H9 (cell line): Measurements from ENCODE around the gene LRMDA. TPM values are rescaled to one million over a fixed set of nuclear protein-coding genes. Genes with fewer than 3 reads are reported as not detected.

Experiments
- DNase-seq: peaks from one replicate; pipeline ENCODE4 v3.0.0-alpha.2; 2017
- H2AFZ ChIP-seq: one replicate; pipeline ENCODE4 v1.6.1; 2013; ENCODE audit warnings: mild to moderate bottlenecking, low read length, control low read depth, moderate library complexity
- H2AK5ac ChIP-seq: 2 replicates; pipeline ENCODE4 v1.6.1; 2013; ENCODE audit warnings: low read length, control low read depth, mixed read lengths; ENCODE audit not compliant: insufficient read length
- H2BK120ac ChIP-seq: one replicate; pipeline ENCODE4 v1.6.1; 2013; ENCODE audit warnings: low read depth, mild to moderate bottlenecking, low read length, control low read depth, inconsistent platforms; ENCODE audit not compliant: poor library complexity, severe bottlenecking
- H2BK12ac ChIP-seq: 2 replicates; pipeline ENCODE4 v1.6.1; 2013; ENCODE audit warnings: low read length, control low read depth, mixed read lengths, low read depth; ENCODE audit not compliant: insufficient read length
- H2BK15ac ChIP-seq: 2 replicates; pipeline ENCODE4 v1.6.1; 2013; ENCODE audit warnings: low read depth, low read length, control low read depth
- H2BK20ac ChIP-seq: one replicate; pipeline ENCODE4 v1.6.1; 2013; ENCODE audit warnings: low read depth, mild to moderate bottlenecking, low read length, control low read depth, inconsistent platforms; ENCODE audit not compliant: poor library complexity, severe bottlenecking
- H2BK5ac ChIP-seq: 2 replicates; pipeline ENCODE4 v1.6.1; 2013; ENCODE audit warnings: low read length, control low read depth, mixed read lengths; ENCODE audit not compliant: insufficient read length
- H3K14ac ChIP-seq: 2 replicates; pipeline ENCODE4 v1.6.1; 2013; ENCODE audit warnings: low read length, control low read depth; ENCODE audit not compliant: insufficient read depth
- H3K18ac ChIP-seq: 2 replicates; pipeline ENCODE4 v1.6.1; 2013; ENCODE audit warnings: low read depth, mild to moderate bottlenecking, mixed read lengths, low read length, control low read depth; ENCODE audit not compliant: insufficient read length
- H3K23ac ChIP-seq: 2 replicates; pipeline ENCODE4 v1.6.1; 2013; ENCODE audit warnings: low read length, control low read depth, mixed read lengths, low read depth; ENCODE audit not compliant: insufficient read length
- H3K23me2 ChIP-seq: 2 replicates; pipeline ENCODE4 v1.6.1; 2013; ENCODE audit warnings: low read depth, mild to moderate bottlenecking, mixed read lengths, low read length, control low read depth; ENCODE audit not compliant: insufficient read length, poor library complexity, severe bottlenecking
- H3K27ac ChIP-seq: 2 replicates; pipeline ENCODE4 v1.5.1; 2013; ENCODE audit warnings: low read length, control low read depth, mixed read lengths, low read depth; ENCODE audit not compliant: insufficient read length
- H3K27me3 ChIP-seq: 2 replicates; pipeline ENCODE4 v1.6.1; 2013; ENCODE audit warnings: low read length, control low read depth, inconsistent platforms; ENCODE audit not compliant: insufficient read depth
- H3K4ac ChIP-seq: 2 replicates; pipeline ENCODE4 v1.6.1; 2013; ENCODE audit warnings: low read depth, mild to moderate bottlenecking, control low read depth, inconsistent platforms, low read length, moderate library complexity
- H3K4me1 ChIP-seq: 2 replicates; pipeline ENCODE4 v1.6.1; 2013; ENCODE audit warnings: low read length, control low read depth, inconsistent platforms; ENCODE audit not compliant: insufficient read depth
- H3K4me2 ChIP-seq: 2 replicates; pipeline ENCODE4 v1.6.1; 2013; ENCODE audit warnings: low read length, control low read depth, mixed read lengths; ENCODE audit not compliant: insufficient read length, insufficient read depth
- H3K56ac ChIP-seq: 2 replicates; pipeline ENCODE4 v1.6.1; 2013; ENCODE audit warnings: low read depth, mild to moderate bottlenecking, mixed read lengths, low read length, control low read depth; ENCODE audit not compliant: insufficient read length
- H3K79me1 ChIP-seq: 2 replicates; pipeline ENCODE4 v1.6.1; 2013; ENCODE audit warnings: low read depth, mild to moderate bottlenecking, moderate library complexity, low read length, control low read depth, inconsistent platforms; ENCODE audit not compliant: insufficient read depth, poor library complexity, severe bottlenecking
- H3K79me2 ChIP-seq: 2 replicates; pipeline ENCODE4 v1.6.1; 2013; ENCODE audit warnings: low read length, control low read depth, inconsistent platforms; ENCODE audit not compliant: insufficient read depth
- H3K9ac ChIP-seq: 2 replicates; pipeline ENCODE4 v1.6.1; 2013; ENCODE audit warnings: low read length, control low read depth, mixed read lengths; ENCODE audit not compliant: insufficient read length; ENCODE audit errors: extremely low read depth
- H3K9me3 ChIP-seq: one replicate; pipeline ENCODE4 v1.6.1; 2013; ENCODE audit warnings: low read depth, low read length, inconsistent platforms; ENCODE audit not compliant: control insufficient read depth
- H3T11ph ChIP-seq: one replicate; pipeline ENCODE4 v1.6.1; 2013; ENCODE audit warnings: mild to moderate bottlenecking, low read length, control low read depth, inconsistent platforms
- H4K20me1 ChIP-seq: one replicate; pipeline ENCODE4 v1.6.1; 2013; ENCODE audit not compliant: control insufficient read depth, insufficient read length, insufficient read depth
- H4K5ac ChIP-seq: 2 replicates; pipeline ENCODE4 v1.6.1; 2013; ENCODE audit warnings: low read depth, mild to moderate bottlenecking, mixed read lengths, low read length, control low read depth; ENCODE audit not compliant: insufficient read length
- H4K8ac ChIP-seq: replicated peaks from 2 replicates; pipeline ENCODE4 v1.6.1; 2013; ENCODE audit warnings: low read length, control low read depth, mixed read lengths, low read depth; ENCODE audit not compliant: insufficient read length
- H4K91ac ChIP-seq: 2 replicates; pipeline ENCODE4 v1.6.1; 2013; ENCODE audit warnings: low read depth, mild to moderate bottlenecking, moderate library complexity, mixed read lengths, low read length, control low read depth; ENCODE audit not compliant: insufficient read length
- H3K27ac Mint-ChIP-seq, 3 experiments: 2 replicates in 2 of 3; 3 replicates in 1 of 3; pipeline ENCODE4 v1.8.0; 2020 to 2021; ENCODE audit warnings: mixed read lengths in 3 of 3, mild to moderate bottlenecking in 1 of 3, moderate library complexity in 1 of 3
- H3K27me3 Mint-ChIP-seq: 2 replicates; pipeline ENCODE4 v1.8.0; 2021; ENCODE audit warnings: low read depth, mild to moderate bottlenecking, moderate library complexity, mixed read lengths
- H3K36me3 Mint-ChIP-seq, 3 experiments: 2 replicates in 2 of 3; 3 replicates in 1 of 3; pipeline ENCODE4 v1.8.0; 2020 to 2021; ENCODE audit warnings: low read depth in 3 of 3, mixed read lengths in 3 of 3; ENCODE audit not compliant: insufficient read depth in 1 of 3
- H3K4me1 Mint-ChIP-seq, 2 experiments: 2 replicates each; pipeline ENCODE4 v1.8.0; 2020; ENCODE audit warnings: mixed read lengths in 2 of 2
- H3K4me3 Mint-ChIP-seq, 2 experiments: 2 replicates in 1 of 2; 3 replicates in 1 of 2; pipeline ENCODE4 v1.8.0; 2020 to 2021; ENCODE audit warnings: mild to moderate bottlenecking in 2 of 2, mixed read lengths in 2 of 2, moderate library complexity in 1 of 2
- H3K9me3 Mint-ChIP-seq, 2 experiments: 2 replicates in 1 of 2; 3 replicates in 1 of 2; pipeline ENCODE4 v1.8.0; 2020; ENCODE audit warnings: mild to moderate bottlenecking in 2 of 2, mixed read lengths in 2 of 2, moderate library complexity in 1 of 2
- WGBS: extraction: QIAGEN DNeasy Blood & Tissue Kit; methylation state at CpG from one replicate; pipeline ENCODE4 v1.1.7; 2013; ENCODE audit warnings: missing lambda C conversion rate, low lambda C conversion rate, mixed read lengths; ENCODE audit not compliant: insufficient read length; ENCODE audit errors: extremely low coverage; 5-methylcytosine and 5-hydroxymethylcytosine counted together
- total RNA-seq: library from RNA; stranded (reverse); gene quantifications from 2 replicates; pipeline ENCODE4 v1.2.1, GENCODE V29; 2021
- TF ChIP-seq, protein P1 (sequence below): fragments of 200-600 bp; sonication (generic); conservative IDR thresholded peaks from 3 replicates; pipeline ENCODE4 v1.8.0; 2021; ENCODE audit warnings: antibody characterized with exemption, mild to moderate bottlenecking

Gene LRMDA
- total RNA-seq, 1 experiment from 2014 or later, result 1.8 TPM

DNA sequence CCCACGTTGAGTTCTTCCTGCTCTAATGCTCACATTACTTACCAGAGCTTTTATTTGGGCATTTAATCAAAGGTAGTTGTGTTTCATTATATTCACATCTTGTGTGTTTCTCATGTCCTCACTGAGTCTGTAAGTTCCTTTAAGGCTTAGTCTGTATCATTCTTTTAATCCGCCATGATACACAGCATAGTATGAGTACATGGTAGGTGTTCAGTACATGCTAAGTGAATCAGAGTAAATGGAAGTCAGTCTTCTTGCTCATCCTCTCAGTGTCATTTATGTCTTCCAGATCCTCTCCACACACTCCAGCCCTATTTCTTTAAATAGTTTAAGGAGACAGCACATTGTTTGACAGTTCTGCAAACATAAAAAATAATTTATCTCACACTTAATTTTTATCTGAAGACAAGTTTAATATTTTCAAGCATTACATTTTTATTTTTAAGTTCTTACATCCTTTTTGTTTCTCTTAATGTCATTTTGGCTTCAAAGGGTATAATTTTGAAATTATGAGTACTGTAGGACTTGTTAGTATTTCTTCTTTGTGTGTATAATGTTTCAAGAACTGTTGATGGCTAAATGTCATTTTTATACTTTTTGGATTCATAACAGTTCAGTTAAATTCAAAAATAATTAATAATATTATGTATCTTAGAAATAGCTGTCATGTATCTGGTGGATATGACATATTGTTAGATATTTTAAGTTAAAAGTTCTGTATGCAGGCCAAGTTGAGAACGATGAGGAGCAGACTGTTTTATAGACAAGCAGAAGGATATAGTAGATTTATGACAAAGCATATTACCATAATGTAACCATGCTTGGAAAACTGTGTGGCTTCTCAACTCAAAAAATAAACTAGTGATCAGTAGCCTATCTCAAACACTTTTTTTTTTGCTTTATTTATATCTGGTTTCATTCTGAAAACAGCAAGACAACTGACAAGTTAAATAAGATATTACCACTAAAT is 342.7 kb downstream of the LRMDA start:
- peaks cover 3 to 7% of the 10 kb centered on the region in 2 experiments; a peak in 2 of 4 replicates for H3K4me1 Mint-ChIP-seq
- Histone ChIP-seq H3K23ac (no peak overlapping the region), H2BK12ac (no peak overlapping the region), H2BK120ac (no peak overlapping the region), H2AFZ (no peak overlapping the region), H3K27me3 (no peaks in the 10 kb centered on the region), H4K20me1 (no peaks in the 10 kb centered on the region), H3K14ac (no peak overlapping the region), H3K79me1 (no peaks in the 10 kb centered on the region), H2BK20ac (no peak overlapping the region), H3T11ph (no peak overlapping the region), H3K9ac (no peak overlapping the region), H3K56ac (no peak overlapping the region), H3K4me1 (no peaks in the 10 kb centered on the region), H3K79me2 (no peaks in the 10 kb centered on the region), H4K5ac (no peak overlapping the region), H4K91ac (no peak overlapping the region), H3K23me2 (no peaks in the 10 kb centered on the region), H4K8ac (no peak overlapping the region), H2AK5ac (no peak overlapping the region), H3K4me2 (no peak overlapping the region), H3K9me3 (no peaks in the 10 kb centered on the region), H2BK5ac (no peak overlapping the region), H3K27ac (no peak overlapping the region), H2BK15ac (no peak overlapping the region), H3K4ac (no peak overlapping the region), H3K18ac (no peak overlapping the region)
- no peak overlapping the region for H3K4me3 Mint-ChIP-seq
- H3K27me3 Mint-ChIP-seq, result peaks cover 1% of the 10 kb centered on the region; the same call in 1 of the 2 replicates
- no peaks in the 10 kb centered on the region for H3K36me3 Mint-ChIP-seq
- whole genome bisulfite sequencing, result no CpG with 5 or more reads among the region's 3 CpGs
- H3K9me3 Mint-ChIP-seq, result no peaks in the 10 kb centered on the region
- TF ChIP-seq, protein P1, sequence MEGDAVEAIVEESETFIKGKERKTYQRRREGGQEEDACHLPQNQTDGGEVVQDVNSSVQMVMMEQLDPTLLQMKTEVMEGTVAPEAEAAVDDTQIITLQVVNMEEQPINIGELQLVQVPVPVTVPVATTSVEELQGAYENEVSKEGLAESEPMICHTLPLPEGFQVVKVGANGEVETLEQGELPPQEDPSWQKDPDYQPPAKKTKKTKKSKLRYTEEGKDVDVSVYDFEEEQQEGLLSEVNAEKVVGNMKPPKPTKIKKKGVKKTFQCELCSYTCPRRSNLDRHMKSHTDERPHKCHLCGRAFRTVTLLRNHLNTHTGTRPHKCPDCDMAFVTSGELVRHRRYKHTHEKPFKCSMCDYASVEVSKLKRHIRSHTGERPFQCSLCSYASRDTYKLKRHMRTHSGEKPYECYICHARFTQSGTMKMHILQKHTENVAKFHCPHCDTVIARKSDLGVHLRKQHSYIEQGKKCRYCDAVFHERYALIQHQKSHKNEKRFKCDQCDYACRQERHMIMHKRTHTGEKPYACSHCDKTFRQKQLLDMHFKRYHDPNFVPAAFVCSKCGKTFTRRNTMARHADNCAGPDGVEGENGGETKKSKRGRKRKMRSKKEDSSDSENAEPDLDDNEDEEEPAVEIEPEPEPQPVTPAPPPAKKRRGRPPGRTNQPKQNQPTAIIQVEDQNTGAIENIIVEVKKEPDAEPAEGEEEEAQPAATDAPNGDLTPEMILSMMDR, result no peak
- no peak overlapping the region for H3K27ac Mint-ChIP-seq
- no peak for DNase-seq
